ENCODE measurements around the gene NOL7. TPM values are rescaled to one million over a fixed set of nuclear protein-coding genes. Genes with fewer than 3 reads are reported as not detected.

NOL7 gene
- total and polyA plus RNA-seq, 2 of the 8 experiments (the other 6 are each of a cell fraction or from before 2014, with no cell fraction given) = 16.4 to 70.4 TPM

DNA sequence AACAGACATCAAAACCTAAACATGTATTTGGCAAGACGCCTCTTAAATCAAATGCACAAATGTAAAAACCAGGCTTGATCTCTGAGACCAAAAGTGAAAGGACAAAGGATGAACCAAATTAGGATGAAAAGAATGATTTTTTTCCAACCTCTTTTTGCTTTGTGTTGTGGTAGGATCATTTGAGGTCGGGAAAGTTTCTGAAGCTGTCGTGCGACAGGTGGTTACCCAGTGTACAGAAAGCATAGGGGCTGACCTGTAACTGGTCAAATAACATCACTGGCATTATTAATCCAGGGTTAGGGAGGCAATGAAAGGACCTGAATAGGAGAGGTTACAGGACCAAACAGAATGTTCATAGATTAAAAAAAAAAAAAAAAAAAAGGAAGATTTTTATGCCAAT, 18.1 kb upstream of the NOL7 start:
- H3K9me3 ChIP-seq (ENCODE audit: insufficient read depth in 2 of 2, low read depth in 1 of 2, low read length in 1 of 2) = no peaks in the 10 kb centered on the region
- no peak overlapping the region for H3K18ac ChIP-seq (ENCODE audit: extremely low read depth, low read length)
- H3K56ac ChIP-seq (replicated peaks; ENCODE audit: insufficient read length, low read depth, low read length) = no peak overlapping the region
- no peak overlapping the region for H2BK120ac ChIP-seq (replicated peaks; ENCODE audit: low read depth, low read length)
- H2BK20ac ChIP-seq (ENCODE audit: low read length) = no peak overlapping the region
- no peak overlapping the region for H3K4ac ChIP-seq (replicated peaks; ENCODE audit: insufficient read length, low read depth, low read length)
- H2AK5ac ChIP-seq (ENCODE audit: low read depth, low read length) = no peak overlapping the region
- WGBS, 2 experiments (ENCODE audit: extremely low coverage in 1 of 2, insufficient coverage in 1 of 2, insufficient read length in 1 of 2, insufficient replicate concordance in 2 of 2, low coverage in 1 of 2, low lambda C conversion rate in 2 of 2, missing lambda C conversion rate in 1 of 2) = 89% methylated on average over 4 of the region's 4 CpGs; no CpG with 5 or more reads in 1 of the 2 experiments
- FAIRE-seq (no peak), DNase-seq (ENCODE audit: low read depth in 1 of 2, low spot score in 2 of 2) (no peak)
- H4K20me1 ChIP-seq (replicated peaks in 1 of 2; ENCODE audit: control insufficient read depth in 1 of 2, insufficient read depth in 2 of 2, low read length in 2 of 2) = no peaks in the 10 kb centered on the region
- no peak overlapping the region for H2BK12ac ChIP-seq (ENCODE audit: low read depth, low read length)
- H3K4me3 ChIP-seq (ENCODE audit: extremely low read depth in 1 of 4, insufficient read depth in 2 of 4, low read depth in 3 of 4, low read length in 4 of 4) = no peak overlapping the region
- no peaks in the 10 kb centered on the region for H3K27me3 ChIP-seq (replicated peaks in 1 of 4; ENCODE audit: control insufficient read depth in 3 of 4, extremely low read depth in 1 of 4, insufficient read depth in 3 of 4, low read length in 3 of 4)
- H2AFZ ChIP-seq (ENCODE audit: low read length) = no peak overlapping the region
- H3K79me1 ChIP-seq (ENCODE audit: low read depth, low read length) = no peaks in the 10 kb centered on the region
- H4K91ac ChIP-seq (replicated peaks; ENCODE audit: insufficient read length, low read length) = no peak overlapping the region
- H3K23me2 ChIP-seq (ENCODE audit: low read depth, low read length) = no peaks in the 10 kb centered on the region
- no peak overlapping the region for H2BK5ac ChIP-seq (ENCODE audit: low read depth, low read length)
- no peak for TF ChIP-seq JUN (IDR thresholded peaks at IDR 0.05; ENCODE audit: low read depth, low read length)
- TF ChIP-seq RAD21 (IDR thresholded peaks at IDR 0.05 in 1 of 2, conservative IDR thresholded peaks at IDR 0.05 in 1 of 2; ENCODE audit: low read depth in 2 of 2, low read length in 2 of 2) = no peak
- no peak for TF ChIP-seq NRF1 (IDR thresholded peaks at IDR 0.05; ENCODE audit: low read depth, low read length)
- no peak for TF ChIP-seq RFX5 (IDR thresholded peaks at IDR 0.05; ENCODE audit: borderline replicate concordance, low read depth, low read length)
- no peak for TF ChIP-seq CBX5 (IDR thresholded peaks at IDR 0.05; ENCODE audit: low read depth, low read length)
- no peak overlapping the region for H3K14ac ChIP-seq (ENCODE audit: insufficient read length)
- ChIA-PET POLR2A (ENCODE audit: partially characterized antibody) (no interaction called here), CTCF (ENCODE audit: partially characterized antibody) (no interaction called here)
- no peak overlapping the region for H3K27ac ChIP-seq (ENCODE audit: low read depth, low read length)
- H3K36me3 ChIP-seq (ENCODE audit: control insufficient read depth in 2 of 4, insufficient read depth in 4 of 4, low read length in 3 of 4) = peaks cover 0 to 24% (median 5%) of the 10 kb centered on the region in 4 experiments; a peak in 4 of 8 replicates
- no peak overlapping the region for H3K23ac ChIP-seq (ENCODE audit: insufficient read length)
- H3K9ac ChIP-seq (replicated peaks in 1 of 4; ENCODE audit: extremely low read depth in 1 of 4, low read depth in 3 of 4, low read length in 3 of 4) = no peak overlapping the region
- no peaks in the 10 kb centered on the region; a peak in 1 of 7 replicates for H3K4me1 ChIP-seq (replicated peaks in 1 of 4; ENCODE audit: control insufficient read depth in 3 of 4, insufficient read depth in 4 of 4, low read length in 3 of 4)
- no peak overlapping the region for H4K5ac ChIP-seq (ENCODE audit: insufficient read length, low read depth, low read length)
- H3K79me2 ChIP-seq (ENCODE audit: control insufficient read depth in 1 of 2, insufficient read depth in 2 of 2, low read length in 2 of 2) = no peaks in the 10 kb centered on the region
- H4K8ac ChIP-seq (ENCODE audit: extremely low read depth, insufficient read depth, low read length) = no peak overlapping the region
- H2BK15ac ChIP-seq (ENCODE audit: low read length) = no peak overlapping the region
- no peak overlapping the region for H3K4me2 ChIP-seq (ENCODE audit: insufficient read depth in 1 of 2, low read depth in 2 of 2, low read length in 2 of 2)
